HG02938 (cell line): ENCODE measurements around the gene CNBD2.
"Not testable (repeated sequence)": the region's sequence is repeated elsewhere in the genome, so short reads cannot be mapped to it uniquely, and the experiment has no call there.

Experiments
- ATAC-seq: cut with Tn5 transposase; IDR thresholded peaks from one replicate; pipeline ENCODE4 v1.9.1; 2021; ENCODE audit warnings: mild to moderate bottlenecking, moderate library complexity; ENCODE audit not compliant: unreplicated experiment

CNBD2 gene

GRCh38 chr20:35967979-35968640, at the start of gene CNBD2:
Gene CNBD2, plus strand, starts transcription at chr20:35968590. Its CDS starts 173 bp downstream, at chr20:35968763.
- no peak for ATAC-seq

- ATAC-seq = no peak
These were observed 47.9 kb upstream of the CNBD2 start for GRCh38 chr20:35920523-35920922.

- ATAC-seq = no peak
These were observed 39.1 kb upstream of the CNBD2 start for GRCh38 chr20:35929301-35929700.

GRCh38 chr20:35934050-35934449, 34.3 kb upstream of the CNBD2 start:
- ATAC-seq = no peak

GRCh38 chr20:35939264-35939663, 29.1 kb upstream of the CNBD2 start:
- ATAC-seq = no peak

- ATAC-seq = no peak
These were observed 26.8 kb upstream of the CNBD2 start for GRCh38 chr20:35941620-35942019.

GRCh38 chr20:35942243-35942642, 26.1 kb upstream of the CNBD2 start:
- ATAC-seq = no peak

GRCh38 chr20:35947489-35947888, 20.9 kb upstream of the CNBD2 start:
- no peak for ATAC-seq

- no peak for ATAC-seq
These were observed 20.5 kb upstream of the CNBD2 start for GRCh38 chr20:35947907-35948306.

GRCh38 chr20:35950093-35950492, 18.3 kb upstream of the CNBD2 start:
- ATAC-seq = no peak

GRCh38 chr20:35952080-35952479, 16.3 kb upstream of the CNBD2 start:
- not testable (repeated sequence) for ATAC-seq

- no peak for ATAC-seq
These were observed 15.7 kb upstream of the CNBD2 start for GRCh38 chr20:35952480-35953386.

GRCh38 chr20:35953387-35954199, 14.8 kb upstream of the CNBD2 start:
- ATAC-seq = peak; percentile 16

GRCh38 chr20:35954200-35954906, 14.0 kb upstream of the CNBD2 start, which contains the start of gene SCAND1:
Gene SCAND1, minus strand, starts transcription at chr20:35954502. Its CDS starts 218 bp downstream, at chr20:35954284.
- ATAC-seq = peak; percentile 84

GRCh38 chr20:35954907-35955251, 13.5 kb upstream of the CNBD2 start:
- ATAC-seq = peak; percentile 16

- no peak for ATAC-seq
These were observed 11.8 kb upstream of the CNBD2 start for GRCh38 chr20:35956616-35957015.

- not testable (repeated sequence) for ATAC-seq
These were observed 9.1 kb upstream of the CNBD2 start for GRCh38 chr20:35959291-35959690.

- no peak for ATAC-seq
These were observed 4.5 kb upstream of the CNBD2 start for GRCh38 chr20:35963878-35964277.

GRCh38 chr20:35968930-35969329, 540 bp downstream of the CNBD2 start:
- no peak for ATAC-seq

- no peak for ATAC-seq
These were observed 3.6 kb downstream of the CNBD2 start for GRCh38 chr20:35971981-35972380.

GRCh38 chr20:35972462-35972861, 4.1 kb downstream of the CNBD2 start:
- ATAC-seq = no peak
